Measurements from ENCODE around the gene STK38. TPM values are rescaled to one million over a fixed set of nuclear protein-coding genes. Genes with fewer than 3 reads are reported as not detected.

Gene STK38

GRCh38 chr6:36445621-36446020, 101.7 kb downstream of the STK38 start:
- no peak overlapping the region for H2BK120ac ChIP-seq (ENCODE audit: low read depth, low read length)
- no peak overlapping the region for H3K4me2 ChIP-seq (ENCODE audit: insufficient read depth, low read length, poor library complexity, severe bottlenecking)
- no peak overlapping the region for H2AFZ ChIP-seq (ENCODE audit: low read length)
- no peak overlapping the region for H4K91ac ChIP-seq (ENCODE audit: low read depth, low read length, poor library complexity)
- no peak overlapping the region for H3K23ac ChIP-seq (ENCODE audit: low read depth, low read length, poor library complexity)
- peaks cover 3 to 10% of the 10 kb centered on the region in 2 donors for H3K4me1 ChIP-seq (ENCODE audit: control insufficient read depth in 2 of 2, insufficient read depth in 1 of 2, low read depth in 1 of 2, low read length in 2 of 2)
- no peak overlapping the region for H2AK5ac ChIP-seq (ENCODE audit: low read depth, low read length)
- no peak overlapping the region for H2BK12ac ChIP-seq (ENCODE audit: low read length)
- H3K27me3 ChIP-seq (ENCODE audit: control insufficient read depth in 3 of 3, insufficient read depth in 3 of 3, low read depth in 1 of 3, low read length in 3 of 3), result no peaks in the 10 kb centered on the region
- peaks cover 0 to 10% of the 10 kb centered on the region in 2 donors for H3K36me3 ChIP-seq (replicated peaks in 1 of 2; ENCODE audit: control insufficient read depth in 2 of 2, insufficient read depth in 2 of 2, low read length in 2 of 2)
- H3K9me3 ChIP-seq (replicated peaks in 1 of 2; ENCODE audit: control insufficient read depth in 2 of 2, insufficient read depth in 1 of 2, low read depth in 1 of 2, low read length in 2 of 2), result peaks cover 0 to 4% of the 10 kb centered on the region in 2 donors
- no peak overlapping the region for H3K27ac ChIP-seq (replicated peaks; ENCODE audit: low read length)
- H3K4me3 ChIP-seq (ENCODE audit: low read length in 2 of 2), result no peak overlapping the region
- DNase-seq (ENCODE audit: low spot score), result no peak
- H3K14ac ChIP-seq (ENCODE audit: low read length), result no peak overlapping the region
- H3K18ac ChIP-seq (ENCODE audit: low read length), result no peak overlapping the region
- no peak overlapping the region for H2BK5ac ChIP-seq (ENCODE audit: low read length)
- H3K4ac ChIP-seq (ENCODE audit: low read length), result no peak overlapping the region
- H4K8ac ChIP-seq (ENCODE audit: low read depth, low read length), result no peak overlapping the region
- no peak overlapping the region for H3K9ac ChIP-seq (ENCODE audit: low read depth, low read length, poor library complexity)
- H2BK15ac ChIP-seq (ENCODE audit: low read length), result no peak overlapping the region
- H3K79me1 ChIP-seq (ENCODE audit: low read depth, low read length), result peaks cover 4% of the 10 kb centered on the region

- no peak overlapping the region for H4K91ac ChIP-seq (ENCODE audit: low read depth, low read length, poor library complexity)
- no peak overlapping the region for H4K8ac ChIP-seq (ENCODE audit: low read depth, low read length)
- no peak overlapping the region for H3K18ac ChIP-seq (ENCODE audit: low read length)
- H3K27ac ChIP-seq (replicated peaks; ENCODE audit: low read length), result no peak overlapping the region
- no peak overlapping the region for H2AK5ac ChIP-seq (ENCODE audit: low read depth, low read length)
- H3K4me3 ChIP-seq (ENCODE audit: low read length in 2 of 2), result peak overlapping the region in 1 of 2 donors; percentile 81
- H3K9ac ChIP-seq (ENCODE audit: low read depth, low read length, poor library complexity), result no peak overlapping the region
- no peak overlapping the region for H3K4me2 ChIP-seq (ENCODE audit: insufficient read depth, low read length, poor library complexity, severe bottlenecking)
- peaks cover 0 to 4% of the 10 kb centered on the region in 2 donors for H3K9me3 ChIP-seq (replicated peaks in 1 of 2; ENCODE audit: control insufficient read depth in 2 of 2, insufficient read depth in 1 of 2, low read depth in 1 of 2, low read length in 2 of 2)
- peaks cover 4% of the 10 kb centered on the region for H3K79me1 ChIP-seq (ENCODE audit: low read depth, low read length)
- peaks cover 3 to 10% of the 10 kb centered on the region in 2 donors for H3K4me1 ChIP-seq (ENCODE audit: control insufficient read depth in 2 of 2, insufficient read depth in 1 of 2, low read depth in 1 of 2, low read length in 2 of 2)
- no peak overlapping the region for H2BK120ac ChIP-seq (ENCODE audit: low read depth, low read length)
- H3K27me3 ChIP-seq (ENCODE audit: control insufficient read depth in 3 of 3, insufficient read depth in 3 of 3, low read depth in 1 of 3, low read length in 3 of 3), result no peaks in the 10 kb centered on the region
- WGBS, 2 donors (ENCODE audit: extremely low coverage in 2 of 2, insufficient read length in 2 of 2, insufficient replicate concordance in 1 of 2), result no CpG with 5 or more reads among the region's 3 CpGs
- H3K36me3 ChIP-seq (replicated peaks in 1 of 2; ENCODE audit: control insufficient read depth in 2 of 2, insufficient read depth in 2 of 2, low read length in 2 of 2), result peaks cover 0 to 10% of the 10 kb centered on the region in 2 donors
- DNase-seq (ENCODE audit: low spot score), result no peak
- H2BK5ac ChIP-seq (ENCODE audit: low read length), result no peak overlapping the region
- no peak overlapping the region for H3K23ac ChIP-seq (ENCODE audit: low read depth, low read length, poor library complexity)
- no peak overlapping the region for H2BK15ac ChIP-seq (ENCODE audit: low read length)
- no peak overlapping the region for H3K14ac ChIP-seq (ENCODE audit: low read length)
- no peak overlapping the region for H3K4ac ChIP-seq (ENCODE audit: low read length)
- no peak overlapping the region for H2BK12ac ChIP-seq (ENCODE audit: low read length)
- H2AFZ ChIP-seq (ENCODE audit: low read length), result no peak overlapping the region
Observed at GRCh38 chr6:36444470-36444869, 102.8 kb downstream of the STK38 start.

Small RNA genes within 50 kb of the gene (small RNA-seq; reads per million reads assigned to genes)
- gene RN7SL502P (ENCODE audit: insufficient read depth), result not detected
